ENCODE results near the gene TMC8.

TMC8 gene

DNA sequence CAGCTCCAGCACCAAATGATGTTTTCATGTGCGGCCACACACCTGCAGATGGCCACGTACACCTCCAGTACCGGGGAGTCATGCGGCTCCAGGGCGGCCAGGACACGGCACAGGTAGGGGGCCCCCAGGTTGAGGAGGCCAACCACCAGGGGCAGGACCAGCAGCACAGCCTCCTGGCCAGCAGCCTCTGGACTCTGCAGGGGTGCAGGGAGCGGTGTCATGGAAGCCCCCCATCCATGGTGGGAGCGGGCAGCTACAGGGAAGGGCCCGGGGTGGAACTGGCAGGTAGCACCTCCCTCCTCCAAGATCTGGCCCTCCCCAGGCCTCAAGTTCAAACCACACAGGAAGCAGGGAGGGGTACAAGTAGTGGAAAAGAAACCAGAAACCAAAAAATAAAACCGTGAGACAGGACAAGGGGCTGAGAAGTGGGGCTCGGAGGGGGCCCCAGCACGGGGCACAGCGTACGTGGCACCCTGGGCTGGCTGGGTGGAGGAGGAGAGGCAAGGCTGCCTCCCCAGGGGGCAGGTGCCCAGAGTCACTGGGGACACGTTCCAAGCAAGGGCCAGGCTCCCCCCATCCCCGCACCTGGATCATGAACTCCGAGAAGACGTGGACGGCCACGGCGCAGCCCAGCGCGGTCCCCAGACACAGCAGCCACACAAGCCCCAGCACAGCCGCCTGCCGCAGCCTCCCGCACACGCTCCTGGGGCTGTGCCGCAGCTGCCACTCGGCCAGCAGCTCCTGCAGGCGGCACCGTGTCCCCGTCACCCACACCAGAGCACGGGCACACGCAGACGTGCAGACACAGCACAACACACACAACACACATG is 9.4 kb upstream of the TMC8 start:
- H3K4me3 ChIP-seq (ENCODE audit: severe bottlenecking) = no peak overlapping the region
- H3K27me3 ChIP-seq (ENCODE audit: insufficient read depth, poor library complexity, severe bottlenecking) = no peaks in the 10 kb centered on the region
- H3K27ac ChIP-seq (ENCODE audit: poor library complexity, severe bottlenecking) = no peak overlapping the region
- peaks cover 20% of the 10 kb centered on the region for H3K36me3 ChIP-seq (ENCODE audit: low read depth)
- DNase-seq (ENCODE audit: low spot score) (no peak), ATAC-seq (ENCODE audit: low read depth) (no peak)
- no peaks in the 10 kb centered on the region for H3K4me1 ChIP-seq (ENCODE audit: insufficient read depth, poor library complexity, severe bottlenecking)
- H3K9me3 ChIP-seq (ENCODE audit: severe bottlenecking) = no peaks in the 10 kb centered on the region
- TF ChIP-seq, protein P1, sequence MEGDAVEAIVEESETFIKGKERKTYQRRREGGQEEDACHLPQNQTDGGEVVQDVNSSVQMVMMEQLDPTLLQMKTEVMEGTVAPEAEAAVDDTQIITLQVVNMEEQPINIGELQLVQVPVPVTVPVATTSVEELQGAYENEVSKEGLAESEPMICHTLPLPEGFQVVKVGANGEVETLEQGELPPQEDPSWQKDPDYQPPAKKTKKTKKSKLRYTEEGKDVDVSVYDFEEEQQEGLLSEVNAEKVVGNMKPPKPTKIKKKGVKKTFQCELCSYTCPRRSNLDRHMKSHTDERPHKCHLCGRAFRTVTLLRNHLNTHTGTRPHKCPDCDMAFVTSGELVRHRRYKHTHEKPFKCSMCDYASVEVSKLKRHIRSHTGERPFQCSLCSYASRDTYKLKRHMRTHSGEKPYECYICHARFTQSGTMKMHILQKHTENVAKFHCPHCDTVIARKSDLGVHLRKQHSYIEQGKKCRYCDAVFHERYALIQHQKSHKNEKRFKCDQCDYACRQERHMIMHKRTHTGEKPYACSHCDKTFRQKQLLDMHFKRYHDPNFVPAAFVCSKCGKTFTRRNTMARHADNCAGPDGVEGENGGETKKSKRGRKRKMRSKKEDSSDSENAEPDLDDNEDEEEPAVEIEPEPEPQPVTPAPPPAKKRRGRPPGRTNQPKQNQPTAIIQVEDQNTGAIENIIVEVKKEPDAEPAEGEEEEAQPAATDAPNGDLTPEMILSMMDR (IDR thresholded peaks at IDR 0.05; ENCODE audit: poor library complexity, severe bottlenecking) = no peak

DNA sequence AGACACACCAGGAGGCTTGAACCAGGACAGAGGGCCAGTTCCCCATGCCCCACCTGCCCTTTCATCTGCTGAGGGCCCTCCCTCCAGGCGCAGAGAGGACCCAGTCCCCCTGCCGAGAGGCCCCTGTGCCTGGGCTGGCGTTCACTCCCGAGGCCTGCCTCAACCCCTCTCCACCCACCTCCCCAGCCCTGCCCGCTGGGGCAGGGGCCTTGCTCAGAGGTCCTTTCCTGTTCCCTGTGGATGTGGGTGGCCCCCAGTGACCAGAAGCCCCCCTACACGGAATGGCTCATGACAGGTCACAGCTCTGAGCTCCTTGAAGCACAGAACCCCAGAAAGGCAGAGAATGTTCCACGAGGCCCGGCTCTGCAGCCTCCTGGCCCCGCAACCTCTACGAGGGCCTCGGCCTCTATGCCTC is 8.8 kb upstream of the TMC8 start:
- TF ChIP-seq, protein P1 (IDR thresholded peaks at IDR 0.05; ENCODE audit: poor library complexity, severe bottlenecking) = no peak
- Histone ChIP-seq H3K27me3 (ENCODE audit: insufficient read depth, poor library complexity, severe bottlenecking) (no peaks in the 10 kb centered on the region), H3K4me3 (ENCODE audit: severe bottlenecking) (no peak overlapping the region), H3K4me1 (ENCODE audit: insufficient read depth, poor library complexity, severe bottlenecking) (no peaks in the 10 kb centered on the region), H3K36me3 (ENCODE audit: low read depth) (peaks cover 20% of the 10 kb centered on the region), H3K9me3 (ENCODE audit: severe bottlenecking) (no peaks in the 10 kb centered on the region), H3K27ac (ENCODE audit: poor library complexity, severe bottlenecking) (no peak overlapping the region)
- DNase-seq (ENCODE audit: low spot score) (no peak), ATAC-seq (ENCODE audit: low read depth) (no peak)

DNA sequence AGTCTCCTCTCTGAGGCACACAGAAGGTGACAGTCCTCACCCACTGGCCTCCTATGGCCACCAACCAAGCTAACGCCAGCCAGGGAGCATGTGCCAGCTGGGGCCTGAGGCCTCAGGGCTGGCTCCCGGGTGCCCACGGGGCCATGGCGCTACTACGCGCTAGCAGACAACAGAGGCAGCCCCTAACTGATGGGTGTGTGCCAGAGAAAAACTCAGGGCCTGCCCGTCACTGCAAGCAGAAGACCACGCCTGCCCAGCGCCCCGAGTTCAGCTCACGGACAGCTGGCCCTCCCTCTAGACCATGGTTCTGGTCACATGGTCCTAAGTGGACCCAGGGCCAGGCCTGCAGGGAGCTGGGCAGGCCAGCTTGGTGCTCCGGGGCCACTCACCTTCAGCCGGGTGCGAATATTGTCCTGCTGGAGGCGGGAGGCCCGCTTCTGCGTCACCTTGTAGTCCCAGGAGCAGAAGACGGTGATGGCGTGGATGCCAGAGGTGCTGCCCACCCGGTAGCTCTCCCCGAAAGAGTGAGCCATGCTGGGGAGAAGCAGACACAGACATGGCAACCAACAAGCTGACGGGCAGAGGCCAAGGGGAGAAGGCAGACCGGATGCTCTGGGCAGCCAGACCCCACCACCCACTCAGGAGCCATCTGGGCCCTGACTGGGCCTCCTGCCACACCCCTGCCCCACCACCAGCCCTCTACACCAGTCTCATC is 8.2 kb upstream of the TMC8 start:
- H3K4me3 ChIP-seq (ENCODE audit: severe bottlenecking) = no peak overlapping the region

DNA sequence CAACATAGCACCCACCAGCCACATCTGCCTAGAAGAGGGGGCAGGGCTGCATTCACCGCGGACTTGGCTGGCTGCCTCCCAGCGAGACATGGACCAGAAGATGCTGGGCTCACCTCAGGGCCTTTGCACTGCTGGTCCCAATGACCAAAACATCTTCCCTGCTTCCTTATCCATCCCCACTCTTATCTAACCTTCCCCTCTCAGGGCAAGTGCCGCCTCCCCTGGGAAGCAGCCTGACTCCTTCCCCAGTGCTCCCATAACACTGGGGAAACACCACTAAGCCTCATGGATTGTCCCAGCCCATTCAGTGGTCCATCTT is 7.7 kb upstream of the TMC8 start:
- Histone ChIP-seq H3K27me3 (ENCODE audit: insufficient read depth, poor library complexity, severe bottlenecking) (no peaks in the 10 kb centered on the region), H3K9me3 (ENCODE audit: severe bottlenecking) (no peaks in the 10 kb centered on the region), H3K4me1 (ENCODE audit: insufficient read depth, poor library complexity, severe bottlenecking) (no peaks in the 10 kb centered on the region), H3K27ac (ENCODE audit: poor library complexity, severe bottlenecking) (no peak overlapping the region), H3K4me3 (ENCODE audit: severe bottlenecking) (no peak overlapping the region), H3K36me3 (ENCODE audit: low read depth) (peaks cover 20% of the 10 kb centered on the region)
- ATAC-seq (ENCODE audit: low read depth) (no peak), DNase-seq (ENCODE audit: low spot score) (no peak)
- TF ChIP-seq, protein P1 (IDR thresholded peaks at IDR 0.05; ENCODE audit: poor library complexity, severe bottlenecking) = no peak

More for the DNA sequence above, 8.2 kb upstream of the TMC8 start:
- Histone ChIP-seq H3K27ac (ENCODE audit: poor library complexity, severe bottlenecking) (no peak overlapping the region), H3K4me1 (ENCODE audit: insufficient read depth, poor library complexity, severe bottlenecking) (no peaks in the 10 kb centered on the region), H3K36me3 (ENCODE audit: low read depth) (peaks cover 20% of the 10 kb centered on the region), H3K9me3 (ENCODE audit: severe bottlenecking) (no peaks in the 10 kb centered on the region), H3K27me3 (ENCODE audit: insufficient read depth, poor library complexity, severe bottlenecking) (no peaks in the 10 kb centered on the region)
- TF ChIP-seq, protein P1 (IDR thresholded peaks at IDR 0.05; ENCODE audit: poor library complexity, severe bottlenecking) = no peak
- no peak for ATAC-seq (ENCODE audit: low read depth)
- no peak for DNase-seq (ENCODE audit: low spot score)
